BJ (cell line): ENCODE measurements around the gene SFTPA2. TPM values are rescaled to one million over a fixed set of nuclear protein-coding genes. Genes with fewer than 3 reads are reported as not detected.

Experiments
- CTCF ChIA-PET: fragments of 350-600 bp; formaldehyde crosslinking; extraction: SDS; loops from one replicate; lab custom pipeline; 2021; ENCODE audit warnings: antibody characterized with exemption, inconsistent platforms; lab: Yijun Ruan, JAX
- POLR2A ChIA-PET: fragments of 300-600 bp; sonication (Branson Sonifier 250); formaldehyde crosslinking; extraction: SDS; loops from one replicate; lab custom pipeline; 2021; ENCODE audit warnings: antibody characterized with exemption; lab: Charles Lee
- DNase-seq: peaks from one replicate; pipeline ENCODE4 v3.0.0-alpha.2; 2011; ENCODE audit warnings: low read depth
- H3K27me3 ChIP-seq: 2 replicates; pipeline ENCODE4 v1.6.0; 2011; ENCODE audit warnings: low read length; ENCODE audit not compliant: control insufficient read depth, insufficient read depth
- H3K36me3 ChIP-seq: 2 replicates; pipeline ENCODE4 v1.5.1; 2011; ENCODE audit warnings: low read length; ENCODE audit not compliant: control insufficient read depth, insufficient read depth
- H3K4me3 ChIP-seq: 2 replicates; pipeline ENCODE4 v1.5.1; 2011; ENCODE audit warnings: low read depth, mild to moderate bottlenecking, control low read depth, low read length
- polyA plus RNA-seq: library from polyadenylated mRNA; depleted of rRNA; stranded (reverse); fragments of >200 nt; gene quantifications from 2 replicates; pipeline ENCODE4 v1.2.3, GENCODE V29; 2011; rRNA removed
- small RNA-seq: library from RNA; depleted of rRNA; stranded (forward); fragments of <200 nt; gene quantifications from one replicate; pipeline ENCODE3, GENCODE V24; 2012; ENCODE audit warnings: low replicate concordance, low read depth; ENCODE audit not compliant: insufficient read length
- TF ChIP-seq, protein P1 (sequence below): IDR thresholded peaks from 2 replicates; pipeline ENCODE4 v1.5.1; 2011; ENCODE audit warnings: low read depth, mild to moderate bottlenecking, control low read depth, inconsistent platforms, low read length, moderate library complexity; ENCODE audit not compliant: insufficient read depth

The SFTPA2 gene
- polyA plus RNA-seq, 1 experiment, result not detected

DNA sequence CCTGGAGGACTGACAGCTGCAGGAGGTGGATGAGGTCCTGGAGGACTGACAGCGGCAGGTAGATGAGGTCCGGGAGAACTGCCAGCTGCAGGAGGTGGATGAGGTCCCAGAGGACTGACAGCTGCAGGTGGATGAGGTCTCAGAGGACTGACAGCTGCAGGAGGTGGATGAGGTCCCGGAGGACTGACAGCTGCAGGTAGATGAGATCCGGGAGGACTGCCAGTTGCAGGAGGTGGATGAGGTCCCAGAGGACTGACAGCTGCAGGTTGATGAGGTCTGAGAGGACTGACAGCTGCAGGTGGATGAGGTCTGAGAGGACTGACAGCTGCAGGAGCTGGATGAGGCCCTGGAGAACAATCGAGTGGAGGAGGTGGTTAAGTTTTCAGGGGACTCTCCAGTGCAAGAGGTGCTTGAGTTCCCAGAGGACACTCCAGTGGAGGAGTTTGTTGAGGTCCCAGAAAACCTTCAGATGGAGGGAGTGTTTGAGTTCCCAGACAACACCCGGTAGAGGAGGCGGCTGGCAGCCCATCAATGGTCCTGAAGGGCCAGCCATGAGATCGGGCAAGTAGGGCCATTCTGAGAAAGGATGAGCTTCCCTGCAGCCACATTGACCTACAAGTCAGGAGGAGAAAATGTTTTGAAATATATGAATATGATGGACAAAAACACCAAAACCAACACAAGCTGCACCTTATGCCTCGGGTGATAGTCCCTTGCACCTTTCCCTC is 52.6 kb downstream of the SFTPA2 start:
- Histone ChIP-seq H3K27me3 (no peaks in the 10 kb centered on the region), H3K4me3 (no peak overlapping the region), H3K36me3 (no peaks in the 10 kb centered on the region)
- ChIA-PET POLR2A (no interaction called here), CTCF (interaction anchor here (0.9 to 1.8 kb wide), 3 partner anchors 40 to 133 kb away, joined by 5 to 8 read pairs (median 5); no protein-coding TSS in a partner anchor)
- TF ChIP-seq, protein P1, sequence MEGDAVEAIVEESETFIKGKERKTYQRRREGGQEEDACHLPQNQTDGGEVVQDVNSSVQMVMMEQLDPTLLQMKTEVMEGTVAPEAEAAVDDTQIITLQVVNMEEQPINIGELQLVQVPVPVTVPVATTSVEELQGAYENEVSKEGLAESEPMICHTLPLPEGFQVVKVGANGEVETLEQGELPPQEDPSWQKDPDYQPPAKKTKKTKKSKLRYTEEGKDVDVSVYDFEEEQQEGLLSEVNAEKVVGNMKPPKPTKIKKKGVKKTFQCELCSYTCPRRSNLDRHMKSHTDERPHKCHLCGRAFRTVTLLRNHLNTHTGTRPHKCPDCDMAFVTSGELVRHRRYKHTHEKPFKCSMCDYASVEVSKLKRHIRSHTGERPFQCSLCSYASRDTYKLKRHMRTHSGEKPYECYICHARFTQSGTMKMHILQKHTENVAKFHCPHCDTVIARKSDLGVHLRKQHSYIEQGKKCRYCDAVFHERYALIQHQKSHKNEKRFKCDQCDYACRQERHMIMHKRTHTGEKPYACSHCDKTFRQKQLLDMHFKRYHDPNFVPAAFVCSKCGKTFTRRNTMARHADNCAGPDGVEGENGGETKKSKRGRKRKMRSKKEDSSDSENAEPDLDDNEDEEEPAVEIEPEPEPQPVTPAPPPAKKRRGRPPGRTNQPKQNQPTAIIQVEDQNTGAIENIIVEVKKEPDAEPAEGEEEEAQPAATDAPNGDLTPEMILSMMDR, result no peak
- no peak for DNase-seq

Small RNAs within 50 kb of the gene (small RNA-seq; reads per million reads assigned to genes)
- gene BX248123.2 (not detected), gene RPS12P18 (not detected)

Other genes with a start within 250 kb of the SFTPA2 start
- gene PPIF, start 212.9 kb downstream of the SFTPA2 start, polyA plus RNA-seq, result 43.4 and 73.9 TPM in 2 replicates
- gene ZCCHC24, start 114.8 kb downstream of the SFTPA2 start, polyA plus RNA-seq, result 34.2 and 49.1 TPM in 2 replicates
- gene EIF5AL1, start 47.9 kb downstream of the SFTPA2 start, polyA plus RNA-seq, result 0.23 and 0.64 TPM in 2 replicates
- not detected in 2 replicates for gene SFTPA1, start 50.5 kb upstream of the SFTPA2 start, polyA plus RNA-seq
- 0.43 and 0.44 TPM in 2 replicates for gene NUTM2B, start 142.8 kb upstream of the SFTPA2 start, polyA plus RNA-seq